ENCODE data around the gene NEK11. TPM values are rescaled to one million over a fixed set of nuclear protein-coding genes. Genes with fewer than 3 reads are reported as not detected.

NEK11 gene
- total and polyA plus RNA-seq, 9 of the 15 experiments (the other 6 are each of a cell fraction or from before 2014, with no cell fraction given): 0.28 to 1.5 (median 0.87) TPM

DNA sequence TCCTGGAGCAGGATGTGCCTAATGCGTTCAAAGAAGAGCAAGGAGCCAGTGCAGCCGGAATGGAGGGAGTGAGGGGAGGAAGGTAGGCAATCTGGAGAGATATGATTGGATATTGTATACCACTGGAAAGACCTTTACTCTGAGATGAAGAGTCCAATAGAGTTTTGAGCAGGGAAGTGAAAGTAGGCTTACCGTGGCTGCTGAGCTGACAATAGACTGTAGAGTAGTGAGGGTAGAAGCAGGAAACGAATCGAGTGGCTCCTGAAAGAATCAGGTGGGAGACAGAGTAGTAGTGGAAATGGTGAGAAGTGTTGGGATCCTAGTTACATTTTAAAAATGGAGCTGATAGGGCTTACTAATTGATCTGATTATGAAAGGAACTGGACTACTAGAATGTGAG is 303.1 kb downstream of the NEK11 start (continued):
- TF ChIP-seq RERE (CRISPR knock-in tag; IDR thresholded peaks at IDR 0.05; ENCODE audit: borderline replicate concordance) (no peak), SMAD1 (IDR thresholded peaks at IDR 0.05; ENCODE audit: low read depth, low read length, partially characterized antibody) (no peak), ZNF324 (CRISPR knock-in tag; IDR thresholded peaks at IDR 0.05) (no peak), RBM15 (IDR thresholded peaks at IDR 0.05; ENCODE audit: insufficient read depth, low read length) (no peak), NFIC (IDR thresholded peaks at IDR 0.05) (no peak), ZNF354B (CRISPR knock-in tag; IDR thresholded peaks at IDR 0.05) (no peak)
